GM19397 (cell line): ENCODE data around the gene IL1RAPL1.
A peak's percentile ranks its signal among the peaks of the same experiment; 100 is the strongest.

Source experiments
- ATAC-seq: cut with Tn5 transposase; IDR thresholded peaks from one replicate; pipeline ENCODE4 v1.9.1; 2021; ENCODE audit warnings: mild to moderate bottlenecking, moderate library complexity; ENCODE audit not compliant: unreplicated experiment

The IL1RAPL1 gene

DNA sequence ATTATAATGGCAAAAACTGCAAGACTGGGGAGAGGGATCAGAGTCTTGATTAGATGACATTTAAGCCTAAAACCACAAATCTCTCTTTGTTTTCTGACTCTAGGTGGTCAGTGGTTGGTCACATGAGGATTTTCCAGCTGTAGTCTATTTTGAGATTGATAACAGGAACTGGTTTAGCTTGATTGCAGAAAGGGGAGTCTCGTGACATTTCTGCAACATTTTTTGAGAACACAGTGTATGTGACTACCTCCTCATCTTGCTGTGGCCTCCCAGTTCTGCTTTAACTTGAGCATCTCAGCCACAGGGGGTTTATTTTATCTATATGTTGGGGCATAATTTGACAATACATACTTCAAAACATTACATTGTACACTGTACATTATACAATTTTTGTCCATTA, 901.7 kb downstream of the IL1RAPL1 start:
- ATAC-seq = no peak

DNA sequence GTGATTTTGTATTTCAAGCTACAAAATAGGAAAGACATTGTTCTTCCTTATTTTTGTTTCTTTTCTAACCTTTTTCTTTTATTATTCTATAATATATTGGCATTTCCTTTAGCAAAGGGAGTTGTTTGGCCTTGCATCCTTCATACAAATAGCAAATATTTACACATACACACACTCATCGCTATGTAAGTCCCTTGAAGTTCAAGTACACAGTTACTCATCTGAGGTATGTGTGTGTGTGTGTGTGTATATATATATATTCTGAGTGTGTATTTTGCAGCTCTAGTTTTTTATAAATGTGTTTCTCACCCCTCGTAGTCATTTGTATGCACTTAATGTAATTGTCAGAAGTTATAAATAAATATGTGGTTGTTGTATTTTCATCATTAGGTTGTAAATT, 903.4 kb downstream of the IL1RAPL1 start:
- ATAC-seq = no peak

DNA sequence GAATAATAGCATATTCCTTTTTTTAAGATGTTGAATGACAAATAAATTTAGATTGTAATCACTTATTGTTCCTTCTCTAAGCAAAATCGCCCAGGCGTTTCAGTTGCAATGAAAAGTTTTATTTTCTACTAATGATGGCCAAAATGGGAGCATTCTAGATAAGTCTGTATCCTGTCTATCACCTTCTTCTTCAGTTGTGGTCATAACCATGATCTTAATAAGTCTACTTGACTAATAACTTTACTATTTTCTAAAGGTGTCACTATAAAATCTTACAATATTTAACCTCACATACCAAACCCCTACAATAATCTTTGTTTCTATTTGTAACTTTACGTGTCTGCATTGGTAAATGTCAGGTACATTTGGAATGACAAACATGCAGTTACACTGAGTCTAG, 904.4 kb downstream of the IL1RAPL1 start:
- ATAC-seq = no peak

DNA sequence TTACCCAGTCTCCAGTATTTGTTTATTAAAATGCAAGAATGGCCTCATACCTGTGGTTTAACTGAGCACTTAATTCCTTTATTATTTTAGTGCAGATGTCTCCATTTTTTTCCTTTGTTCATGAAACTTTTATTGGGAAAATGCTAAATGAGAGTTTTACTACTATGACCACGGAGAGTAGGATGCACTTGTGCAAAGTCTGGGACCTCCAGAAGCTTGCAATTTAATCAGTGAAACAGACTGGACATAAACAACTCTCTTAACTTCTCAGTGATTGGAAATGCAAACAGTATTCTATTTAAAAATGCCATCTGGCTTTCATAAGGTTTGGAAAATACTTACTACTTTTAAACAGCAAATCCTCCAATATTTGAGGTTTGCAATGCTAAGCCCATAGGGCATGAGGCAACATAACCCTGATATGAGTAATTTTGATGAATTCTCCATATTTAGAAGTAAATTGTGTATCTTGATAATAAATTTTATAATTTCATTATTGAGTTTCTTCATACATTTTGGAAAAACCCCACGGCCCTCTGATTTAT, 909.5 kb downstream of the IL1RAPL1 start:
- ATAC-seq = no peak

DNA sequence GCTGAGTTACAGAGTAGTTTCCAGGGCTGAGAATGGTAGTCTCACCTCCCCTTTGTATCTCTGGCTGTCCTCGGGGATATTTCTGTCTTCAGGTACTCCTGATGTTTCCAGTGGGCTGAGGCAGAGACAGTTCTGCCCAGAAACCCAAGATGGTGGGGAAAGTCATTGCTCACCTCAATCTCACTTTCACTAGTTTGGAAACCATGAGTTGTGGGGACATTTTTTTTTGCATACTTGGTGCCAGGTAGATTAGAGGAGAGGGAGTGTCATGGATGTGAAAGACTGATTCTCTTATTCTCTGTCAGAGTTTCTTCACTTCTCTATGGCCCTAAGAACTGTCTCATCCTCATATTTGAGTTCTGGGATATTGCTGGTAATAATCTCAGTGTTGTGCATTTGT, 919.5 kb downstream of the IL1RAPL1 start:
- no peak for ATAC-seq

DNA sequence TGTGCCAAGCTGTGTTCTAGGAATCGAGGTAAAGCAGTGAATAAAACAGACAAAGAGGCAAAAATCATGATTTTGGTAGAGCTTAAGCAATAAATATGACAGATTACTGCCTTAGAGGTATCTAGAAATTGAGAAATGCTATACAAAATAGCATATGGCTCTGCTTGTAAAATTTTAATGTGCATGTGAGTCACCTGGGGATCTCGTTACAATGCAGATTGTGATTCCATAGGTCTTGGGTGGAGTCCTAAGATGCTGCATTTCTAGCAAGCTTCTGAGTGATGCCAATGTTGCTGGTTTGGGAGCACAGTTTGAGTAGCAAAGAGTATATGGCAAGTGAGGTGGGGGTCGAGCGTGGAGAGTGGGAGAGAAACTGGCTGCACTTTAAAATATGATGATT, 930.9 kb downstream of the IL1RAPL1 start:
- no peak for ATAC-seq

DNA sequence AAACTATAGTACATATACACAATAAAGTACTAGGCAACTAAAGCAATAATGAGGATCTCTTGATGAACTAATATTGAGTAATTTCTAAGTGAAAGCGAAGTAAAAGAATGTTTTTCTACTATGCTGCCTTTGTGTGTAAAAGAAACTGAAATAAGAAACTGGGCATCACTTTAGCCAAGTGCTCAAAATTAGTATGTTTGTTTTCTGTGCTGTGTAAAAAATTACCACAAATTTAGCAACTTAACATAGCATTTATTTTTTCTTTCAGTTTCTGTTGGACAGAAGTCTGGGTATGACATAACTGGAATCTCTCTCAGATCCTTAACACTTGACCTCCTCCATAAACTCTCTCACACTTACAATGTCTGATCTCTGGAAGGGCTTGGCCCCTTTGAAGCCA, 941.0 kb downstream of the IL1RAPL1 start:
- peak; percentile 71 for ATAC-seq

DNA sequence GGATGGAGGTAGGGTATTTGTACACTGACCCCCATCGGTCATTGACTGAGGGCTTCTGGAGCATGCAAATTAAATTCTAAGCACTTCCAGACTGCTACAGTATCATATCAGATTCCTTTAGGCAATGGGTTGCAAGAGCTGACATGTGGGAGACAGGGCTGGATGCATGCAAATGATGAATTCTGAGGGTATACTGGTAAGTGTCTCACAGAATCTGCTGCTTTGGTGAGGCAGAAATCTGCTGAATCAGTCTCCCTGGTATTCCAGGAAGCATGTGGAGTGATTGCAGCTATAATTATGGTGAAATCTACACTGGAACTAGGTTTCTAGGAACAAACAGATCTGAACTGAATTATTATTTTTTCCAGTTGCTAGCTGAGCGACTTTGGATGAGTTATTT, 943.3 kb downstream of the IL1RAPL1 start:
- ATAC-seq = no peak

DNA sequence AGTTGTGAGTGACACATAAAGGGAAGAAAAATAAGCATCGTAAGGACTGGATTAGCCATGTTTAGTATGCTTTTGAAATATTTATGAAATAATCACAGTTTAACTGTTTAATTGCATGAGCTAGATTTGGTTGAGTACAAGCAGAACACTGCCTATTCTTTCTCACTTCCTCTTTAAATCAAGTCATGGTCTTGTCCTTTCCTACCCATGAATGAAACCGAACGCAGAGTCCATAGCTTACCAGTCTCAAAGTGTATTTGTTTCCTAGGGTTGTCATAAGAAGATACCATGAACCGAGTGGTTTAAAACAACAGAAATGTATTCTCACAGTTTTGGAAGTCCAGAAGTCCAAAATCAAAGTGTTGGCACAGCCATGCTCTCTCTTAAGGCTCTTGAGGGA, 944.1 kb downstream of the IL1RAPL1 start:
- no peak for ATAC-seq

DNA sequence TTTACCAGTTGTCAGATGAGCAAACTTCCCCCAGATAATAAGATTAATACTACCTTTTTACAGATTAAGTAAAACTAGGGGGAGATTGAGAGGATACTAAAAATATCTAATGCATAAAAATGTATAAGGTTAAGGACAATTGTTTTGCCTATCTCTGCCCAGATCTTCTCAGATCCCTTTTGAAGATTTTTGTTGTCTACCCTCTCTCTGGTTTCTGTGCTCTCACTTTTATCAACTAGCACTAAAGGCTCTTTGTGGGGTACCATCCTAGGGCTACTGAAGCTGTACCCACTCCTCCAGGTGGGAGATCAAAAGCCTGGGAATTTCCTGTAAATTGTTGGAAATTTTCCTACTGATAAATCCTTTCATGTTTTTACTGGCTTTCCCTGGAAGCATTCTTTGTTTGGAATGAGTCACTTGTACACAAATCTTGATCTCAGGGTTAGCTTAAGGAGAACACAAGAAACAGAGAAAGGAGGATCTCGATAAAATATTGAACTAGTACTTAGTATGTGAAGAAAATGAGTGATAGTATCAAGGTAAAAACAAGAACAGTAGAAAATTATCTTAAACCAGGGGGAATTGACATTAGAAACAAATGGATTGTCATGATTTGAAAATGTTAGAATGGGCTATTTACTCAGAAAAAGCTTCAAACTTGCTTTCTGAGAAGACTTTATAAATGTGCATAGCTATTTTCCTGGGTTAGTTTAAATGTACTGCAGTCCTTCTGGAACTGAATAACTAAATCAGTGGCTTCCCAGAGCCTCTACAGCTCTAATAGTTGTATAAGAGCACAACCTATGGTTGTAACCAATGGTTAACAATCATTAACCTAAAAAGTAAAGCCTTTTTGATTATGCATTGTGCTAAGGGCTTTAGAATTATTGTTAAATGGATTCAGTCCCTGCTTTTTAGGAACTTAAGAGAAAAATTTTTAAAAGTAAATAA, 948.2 kb downstream of the IL1RAPL1 start:
- ATAC-seq = no peak

DNA sequence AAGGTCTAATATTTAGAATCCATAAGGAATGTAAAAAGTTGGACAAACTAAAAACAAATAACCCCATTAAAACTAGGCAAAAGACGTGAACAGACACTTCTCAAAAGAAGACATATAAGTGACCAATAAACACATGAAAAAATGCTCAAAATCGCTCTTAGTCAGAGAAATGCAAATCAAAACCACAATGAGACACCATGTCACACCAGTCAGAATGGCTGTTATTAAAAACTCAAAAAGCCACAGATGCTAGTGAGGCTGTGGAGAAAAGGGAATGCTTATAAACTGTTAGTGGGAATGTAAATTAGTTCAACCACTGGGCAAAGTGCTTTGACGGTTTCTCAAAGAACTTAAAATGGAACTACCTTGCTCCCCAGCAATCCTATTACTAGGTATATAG, 953.8 kb downstream of the IL1RAPL1 start:
- ATAC-seq = no peak

DNA sequence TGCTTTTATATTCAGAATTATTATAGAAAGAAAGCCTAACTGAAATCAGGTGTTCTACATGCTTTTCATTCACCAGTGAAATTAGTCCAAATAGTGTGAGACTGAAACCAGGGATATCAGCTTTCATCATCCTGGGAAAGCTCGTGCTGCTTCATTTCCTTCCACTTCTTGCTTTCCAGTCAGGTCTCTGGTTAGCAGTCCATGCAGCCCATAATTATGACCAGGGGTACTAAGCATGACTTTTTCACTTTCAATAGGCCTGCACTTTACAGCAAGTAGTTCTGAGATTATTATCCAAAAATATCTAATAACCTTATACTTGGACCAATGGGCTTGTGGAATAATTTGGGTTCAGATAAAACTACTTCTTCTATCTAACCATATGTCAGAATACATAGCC, 954.9 kb downstream of the IL1RAPL1 start:
- no peak for ATAC-seq

DNA sequence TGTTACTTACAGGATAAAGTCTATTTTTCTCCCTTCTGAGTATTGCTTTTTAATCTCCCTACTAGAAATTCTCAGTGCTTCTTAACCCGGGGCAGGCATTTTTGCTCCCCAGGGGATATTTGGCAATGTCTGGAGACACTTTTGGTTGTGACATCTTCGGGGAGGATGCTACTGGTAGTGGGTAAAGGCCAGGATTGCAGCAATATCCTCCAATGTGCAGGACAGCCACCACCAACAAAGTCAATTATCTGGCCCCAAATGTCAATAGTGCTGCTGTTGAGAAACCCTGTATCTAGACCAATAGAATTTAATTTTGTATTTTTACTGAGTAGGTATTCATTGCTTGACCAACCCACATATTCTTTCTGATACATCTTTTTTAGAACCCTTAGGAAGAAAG, 958.6 kb downstream of the IL1RAPL1 start:
- ATAC-seq = no peak

DNA sequence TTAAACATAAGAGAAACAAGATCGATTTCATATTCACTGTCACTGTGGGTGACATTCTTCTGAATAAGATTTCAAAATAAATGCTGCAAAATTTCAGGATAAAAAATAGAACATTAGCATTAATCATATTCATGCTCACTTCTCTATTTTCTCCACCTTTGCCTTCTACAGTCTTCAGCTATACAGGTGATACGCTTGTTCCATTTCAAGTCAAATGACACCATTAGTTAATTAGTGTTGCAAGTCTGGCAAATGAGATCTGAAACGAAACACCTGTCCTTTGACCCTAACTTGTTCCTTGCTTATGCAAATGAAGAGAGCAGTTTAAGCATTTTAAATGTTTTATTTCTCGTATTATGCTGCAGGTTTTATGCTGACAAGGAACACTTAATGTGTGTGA, 960.6 kb downstream of the IL1RAPL1 start:
- no peak for ATAC-seq

DNA sequence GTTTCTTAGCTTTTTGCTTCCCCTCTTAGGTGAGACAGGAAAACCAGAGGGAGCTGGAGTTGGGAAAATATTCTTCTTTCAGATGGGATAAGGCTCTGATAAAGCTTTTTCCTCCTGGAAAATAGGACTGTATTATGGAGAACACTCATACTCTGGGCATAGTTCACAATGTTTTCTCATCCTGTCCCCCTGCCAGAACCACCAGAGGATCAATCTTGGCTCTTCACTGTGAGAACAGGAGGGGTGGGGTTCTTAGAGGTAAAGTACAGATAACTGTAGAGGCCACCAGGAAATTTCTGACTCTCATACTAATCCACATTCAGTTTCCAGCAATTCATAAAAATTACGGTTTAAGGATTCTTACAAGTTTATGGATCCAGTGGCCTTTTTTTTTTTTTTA, 966.3 kb downstream of the IL1RAPL1 start:
- no peak for ATAC-seq

DNA sequence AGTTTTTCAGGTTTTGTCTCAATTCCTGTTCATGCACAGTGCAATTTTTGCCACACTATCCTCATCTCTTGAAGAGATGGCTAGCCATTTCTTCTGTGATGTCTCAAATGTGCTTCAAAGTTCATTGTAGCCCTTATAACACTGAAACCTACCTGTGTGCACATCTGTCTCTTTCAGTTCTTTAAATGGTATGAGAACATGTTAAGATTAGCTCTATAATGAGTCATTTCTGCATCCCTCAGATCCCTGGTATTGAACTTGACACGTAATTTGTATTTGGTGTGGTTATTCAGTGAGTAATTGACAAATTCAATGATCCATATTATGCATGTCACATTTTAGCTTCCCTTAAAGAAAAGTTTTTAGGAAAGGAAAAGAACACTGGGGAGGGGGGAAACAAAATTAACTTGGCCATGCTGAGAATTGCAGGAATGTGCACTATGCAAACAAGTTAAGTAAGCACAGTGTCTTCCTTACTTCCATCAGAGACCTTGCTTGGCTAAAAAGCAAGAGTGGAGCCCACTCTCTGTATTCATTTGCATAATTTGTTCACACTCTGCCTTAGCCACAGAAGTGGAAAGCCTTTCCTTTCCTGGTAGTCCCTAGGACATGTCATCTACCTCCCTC, 968.3 kb downstream of the IL1RAPL1 start:
- ATAC-seq = peak; percentile 94

DNA sequence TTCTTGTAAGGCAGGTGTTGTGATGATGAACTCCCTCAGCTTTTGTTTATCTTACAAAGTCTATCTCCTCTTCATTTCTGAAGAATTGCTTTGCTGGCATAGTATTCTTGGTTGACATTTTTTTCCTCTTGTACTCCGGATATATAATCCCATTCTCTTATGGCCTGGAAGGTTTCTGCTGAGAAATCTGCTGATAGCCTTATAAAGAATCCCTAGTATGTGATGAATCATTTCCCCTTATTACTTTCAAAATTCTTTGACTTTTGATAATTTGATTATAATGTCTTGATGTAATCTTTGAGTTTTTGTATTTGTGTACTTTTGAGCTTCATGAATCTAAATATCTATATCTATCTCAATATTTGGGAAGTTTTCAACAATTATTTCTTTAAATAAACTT, 972.8 kb downstream of the IL1RAPL1 start:
- ATAC-seq = no peak

DNA sequence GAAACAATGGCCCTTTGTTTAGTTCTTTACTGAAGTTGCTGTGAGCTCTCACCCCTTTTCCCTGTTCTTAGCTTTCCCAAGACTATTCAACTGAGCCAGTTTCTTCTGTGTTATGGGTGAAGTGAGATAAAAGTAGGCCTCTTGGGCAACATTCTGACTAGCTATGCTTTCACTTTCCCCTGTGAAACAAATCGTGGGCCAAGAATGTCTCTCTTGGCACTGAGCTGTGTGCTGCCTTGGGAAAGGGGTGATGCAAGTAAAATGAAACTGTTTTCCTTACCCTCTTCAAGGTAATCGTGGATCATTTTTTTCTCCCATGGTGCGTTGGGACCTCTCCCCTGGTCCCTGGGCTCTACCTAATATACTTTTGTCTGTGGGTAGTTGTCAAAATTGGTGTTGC, 974.2 kb downstream of the IL1RAPL1 start:
- ATAC-seq = no peak

DNA sequence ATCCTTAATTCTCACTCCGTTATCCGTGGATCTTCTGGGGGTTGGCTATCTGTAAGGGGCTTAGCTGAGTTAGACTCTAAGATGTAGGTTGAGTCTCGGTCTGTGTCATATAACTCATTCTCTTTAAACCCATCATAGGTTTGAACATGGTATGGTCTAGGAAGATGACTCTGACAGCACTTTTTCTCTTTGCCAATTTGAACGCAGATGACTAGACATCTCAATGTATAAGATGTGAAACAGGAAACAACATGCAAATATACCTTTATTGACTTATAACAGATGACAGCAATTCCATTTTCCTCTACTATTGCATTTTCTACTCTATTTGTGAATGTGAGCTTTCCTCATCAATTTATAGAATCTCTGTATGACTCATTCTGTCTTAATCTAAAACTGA, 993.3 kb downstream of the IL1RAPL1 start:
- no peak for ATAC-seq

DNA sequence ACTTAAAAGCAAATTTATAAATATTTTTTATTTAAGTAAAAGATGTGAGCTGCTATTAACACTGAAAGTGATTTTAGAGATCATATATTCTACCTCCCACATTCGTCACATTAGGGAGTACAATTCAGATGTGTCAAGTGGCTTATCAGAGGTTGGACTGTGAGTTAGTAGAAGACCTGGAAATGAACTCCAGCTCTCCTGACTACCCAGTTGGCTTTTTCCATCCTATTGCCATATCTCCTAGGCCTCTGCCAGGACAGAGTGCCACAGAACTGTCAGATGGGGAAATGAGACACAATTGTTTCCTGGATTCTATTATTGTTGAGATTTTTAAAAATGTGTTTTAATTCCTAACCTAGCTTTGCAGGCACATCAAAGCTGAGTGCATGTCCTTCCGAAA, 994.0 kb downstream of the IL1RAPL1 start:
- no peak for ATAC-seq

DNA sequence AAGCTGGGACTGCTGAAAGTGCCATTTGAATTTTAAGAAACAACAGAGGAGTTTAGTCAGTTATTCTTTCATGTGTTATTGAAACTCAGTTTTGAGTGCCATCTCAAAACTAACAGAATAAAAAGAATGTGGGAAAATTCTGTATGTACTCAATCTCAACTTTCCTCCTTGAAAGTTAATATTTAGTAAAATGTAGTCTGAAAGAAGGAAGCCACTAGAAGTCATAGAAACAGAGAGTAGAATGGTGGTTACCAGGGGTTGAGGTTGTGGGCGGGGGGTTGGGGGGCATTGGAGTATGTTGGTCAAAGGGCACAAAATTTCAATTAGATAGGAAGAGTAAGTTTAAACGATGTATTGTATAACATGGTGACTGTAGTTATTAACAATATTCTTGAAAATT, 999.9 kb downstream of the IL1RAPL1 start:
- no peak for ATAC-seq

DNA sequence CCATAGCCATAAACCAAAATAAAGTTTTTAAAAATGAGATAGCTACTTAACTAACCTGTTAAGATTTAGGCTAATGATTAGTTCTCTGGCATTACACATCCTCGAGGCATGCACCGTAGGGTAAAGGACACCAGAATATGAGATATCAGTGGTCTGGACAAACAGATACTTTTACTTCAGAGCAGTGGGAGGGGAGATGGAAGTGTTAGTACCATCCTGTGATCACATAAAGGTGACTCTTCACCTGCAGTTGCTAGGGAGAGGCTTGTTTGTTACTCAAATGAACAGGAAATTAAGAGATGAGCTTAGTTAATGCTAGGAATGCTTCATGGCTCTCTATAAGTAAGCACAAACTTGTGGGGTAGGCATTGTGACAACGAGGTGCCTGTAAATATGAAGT, 1003.7 kb downstream of the IL1RAPL1 start:
- no peak for ATAC-seq
